Measurements from ENCODE around the gene MAZ.
A peak's percentile ranks its signal among the peaks of the same experiment; 100 is the strongest.
"Not testable (repeated sequence)": the region's sequence is repeated elsewhere in the genome, so short reads cannot be mapped to it uniquely, and the experiment has no call there.

Gene MAZ

GRCh38 chr16:29818082-29818481 is 11.8 kb downstream of the MAZ start:
- DNase-seq (ENCODE audit: low read depth, low spot score): no peak
- no peak overlapping the region for H3K4me3 ChIP-seq (ENCODE audit: low read length)

- DNase-seq (ENCODE audit: low read depth, low spot score): no peak
These were observed 13.2 kb downstream of the MAZ start for GRCh38 chr16:29819506-29819905.

DNA sequence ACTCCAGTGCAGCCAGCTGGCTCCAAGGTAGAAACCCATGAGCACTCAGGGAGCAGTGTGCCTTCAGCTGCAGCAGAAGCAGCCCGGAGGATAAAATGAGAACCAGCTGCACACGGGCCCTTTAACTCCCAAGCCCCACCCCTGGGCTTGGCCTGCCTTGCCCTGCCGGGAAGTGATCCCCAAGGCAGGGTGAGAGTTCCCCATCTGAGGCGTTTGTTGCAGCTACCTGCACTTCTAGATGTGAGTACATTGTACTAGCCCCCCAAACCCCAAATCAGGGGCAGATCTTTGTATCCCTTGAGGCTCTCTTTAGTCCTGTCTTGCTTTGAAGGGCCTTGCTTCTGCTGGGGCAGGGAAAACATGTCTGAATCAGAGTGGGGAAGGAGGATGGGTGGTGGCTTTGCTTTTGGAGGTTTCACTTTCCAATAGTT is 14.0 kb downstream of the MAZ start, which contains the start of gene MVP:
MVP (plus strand) TSS at position 192 of the 431 bp plus-strand sequence. CDS start 10,088 bp downstream, outside the sequence.
- H3K4me3 ChIP-seq (ENCODE audit: low read length): peak within 1 kb of the TSS; percentile 53
- peak; percentile 45 for DNase-seq (ENCODE audit: low read depth, low spot score)

More at GRCh38 chr16:29819506-29819905, 13.2 kb downstream of the MAZ start:
- H3K4me3 ChIP-seq (ENCODE audit: low read length): peak overlapping the region; percentile 53

GRCh38 chr16:29820730-29821642 is 14.7 kb downstream of the MAZ start:
- peak overlapping the region; percentile 53 for H3K4me3 ChIP-seq (ENCODE audit: low read length)

DNA sequence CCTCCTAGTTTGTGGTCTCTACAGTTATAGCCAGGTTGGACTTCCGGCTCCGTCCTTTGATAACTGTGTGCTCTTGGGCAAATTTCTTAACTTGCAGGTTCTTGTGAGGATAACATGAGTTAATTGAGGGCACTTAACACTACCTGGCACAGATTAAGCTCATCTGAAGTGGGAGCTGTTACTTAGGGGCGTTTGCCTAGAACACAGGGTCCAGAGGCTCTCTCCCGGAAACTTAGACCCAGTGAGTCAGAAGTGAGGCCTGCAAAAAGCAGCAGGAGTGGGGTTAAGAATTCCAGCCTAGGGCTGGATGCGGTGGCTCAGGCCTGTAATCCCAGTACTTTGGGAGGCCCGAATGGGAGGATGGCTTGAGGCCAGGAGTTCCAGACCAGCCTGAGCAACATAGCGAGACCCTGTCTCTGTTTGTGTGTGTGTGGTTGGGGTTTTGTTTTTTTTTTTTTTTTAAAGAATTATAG is 15.3 kb downstream of the MAZ start:
- no peak for DNase-seq (ENCODE audit: low read depth, low spot score)
- H3K4me3 ChIP-seq (ENCODE audit: low read length): no peak overlapping the region

More at GRCh38 chr16:29820730-29821642, 14.7 kb downstream of the MAZ start:
- DNase-seq (ENCODE audit: low read depth, low spot score): no peak

DNA sequence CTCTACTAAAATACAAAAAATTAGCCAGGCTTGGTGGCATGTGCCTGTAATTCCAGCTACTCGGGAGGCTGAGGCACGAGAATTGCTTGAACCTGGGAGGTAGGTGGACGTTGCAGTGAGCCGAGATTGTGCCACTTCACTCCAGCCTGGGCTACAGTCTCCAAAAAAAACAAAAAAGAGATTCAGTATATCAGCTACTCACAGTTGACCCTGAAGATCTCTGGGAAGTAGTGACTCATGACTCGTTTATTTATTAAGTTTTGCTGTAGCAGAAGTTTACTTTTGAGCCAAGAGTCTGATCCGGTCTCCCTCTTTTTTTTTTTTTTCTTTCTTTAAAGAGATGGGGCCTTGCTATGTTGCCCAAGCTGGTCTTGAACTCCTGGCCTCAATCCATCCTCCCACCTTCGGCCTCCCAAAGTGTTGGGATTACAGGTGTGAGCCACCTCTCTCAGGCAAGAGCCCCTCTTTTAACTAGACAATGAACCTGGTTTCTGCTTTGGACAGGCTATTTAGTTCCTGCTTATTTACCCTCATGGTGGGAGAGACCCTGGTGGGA is 18.3 kb downstream of the MAZ start:
- DNase-seq (ENCODE audit: low read depth, low spot score): no peak
- no peak overlapping the region for H3K4me3 ChIP-seq (ENCODE audit: low read length)

DNA sequence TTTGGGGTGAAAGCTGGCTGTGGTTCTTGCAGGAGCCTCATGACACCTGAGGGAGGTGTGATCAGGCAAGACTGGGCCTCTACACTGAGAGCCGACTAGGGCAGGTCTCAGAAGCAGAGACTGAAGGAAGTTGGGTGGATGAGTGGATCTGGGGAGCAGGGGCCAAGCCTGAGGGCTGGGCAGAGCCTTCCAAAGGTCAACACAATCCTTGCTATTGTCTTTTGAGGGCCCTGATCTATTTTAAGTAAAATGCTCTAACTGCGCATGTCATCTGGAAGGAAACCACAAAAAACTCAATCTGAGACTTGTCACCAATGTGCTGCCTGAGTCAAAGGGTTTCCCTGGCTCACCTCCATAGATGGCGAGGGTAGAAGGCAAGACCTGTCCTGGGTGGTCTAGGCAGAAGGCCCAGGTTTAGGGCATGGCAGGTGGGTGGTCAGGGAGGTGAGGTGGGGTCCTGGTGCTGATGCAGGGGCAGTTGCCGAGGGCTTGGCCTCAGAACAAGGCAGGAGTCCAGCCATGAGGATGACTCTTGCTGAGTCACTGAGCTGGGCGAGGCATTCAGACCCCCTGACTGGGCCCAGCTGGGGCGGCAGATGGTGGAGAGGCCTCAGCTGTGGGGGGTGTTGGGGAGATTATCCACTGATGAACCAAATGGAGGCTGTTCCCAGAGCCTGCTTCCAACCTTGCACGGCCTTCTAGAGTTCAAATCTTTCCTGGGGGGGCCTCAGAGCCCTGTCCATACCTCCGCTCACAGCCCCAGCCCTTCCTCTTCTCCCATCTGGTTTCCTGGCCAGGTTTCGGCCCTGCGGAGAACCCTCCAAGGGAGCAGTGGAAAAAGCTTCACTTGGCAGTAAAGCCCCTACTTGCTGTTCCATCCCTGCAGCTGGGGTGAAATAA is 19.1 kb downstream of the MAZ start:
- no peak overlapping the region for H3K4me3 ChIP-seq (ENCODE audit: low read length)
- peak; percentile 73 for DNase-seq (ENCODE audit: low read depth, low spot score)

DNA sequence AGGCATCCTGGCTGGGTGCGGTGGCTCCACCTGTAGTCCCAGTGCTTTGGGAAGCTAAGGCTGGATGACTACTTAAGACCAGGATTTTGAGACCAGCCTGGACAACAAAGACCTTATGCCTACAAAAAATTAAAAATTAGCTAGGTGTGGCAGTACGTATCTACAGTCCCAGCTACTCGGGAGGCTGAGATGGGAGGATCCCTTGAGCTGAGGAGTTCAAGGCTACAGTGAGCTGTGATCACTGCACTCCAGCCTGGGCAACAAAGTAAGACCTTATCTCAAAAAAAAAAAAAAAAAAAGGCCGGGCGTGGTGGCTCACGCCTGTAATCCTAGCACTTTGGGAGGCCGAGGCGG is 20.0 kb downstream of the MAZ start:
- no peak for DNase-seq (ENCODE audit: low read depth, low spot score)
- no peak overlapping the region for H3K4me3 ChIP-seq (ENCODE audit: low read length)

DNA sequence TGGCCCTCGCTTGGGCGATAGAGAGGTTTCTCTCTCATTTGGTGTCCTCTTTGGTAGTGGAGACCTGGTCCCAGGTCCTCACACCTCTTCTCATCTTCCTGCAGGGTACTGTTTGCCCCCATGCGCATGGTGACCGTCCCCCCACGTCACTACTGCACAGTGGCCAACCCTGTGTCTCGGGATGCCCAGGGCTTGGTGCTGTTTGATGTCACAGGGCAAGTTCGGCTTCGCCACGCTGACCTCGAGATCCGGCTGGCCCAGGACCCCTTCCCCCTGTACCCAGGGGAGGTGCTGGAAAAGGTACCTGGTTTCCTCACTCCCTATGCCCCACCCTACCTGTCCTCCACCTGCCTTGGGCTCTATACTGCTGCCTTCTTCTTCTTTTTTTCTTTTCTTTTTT is 24.4 kb downstream of the MAZ start:
- DNase-seq (ENCODE audit: low read depth, low spot score): no peak
- H3K4me3 ChIP-seq (ENCODE audit: low read length): no peak overlapping the region

- no peak overlapping the region for H3K4me3 ChIP-seq (ENCODE audit: low read length)
- DNase-seq (ENCODE audit: low read depth, low spot score): no peak
These were observed 25.2 kb downstream of the MAZ start for GRCh38 chr16:29831490-29831889.

DNA sequence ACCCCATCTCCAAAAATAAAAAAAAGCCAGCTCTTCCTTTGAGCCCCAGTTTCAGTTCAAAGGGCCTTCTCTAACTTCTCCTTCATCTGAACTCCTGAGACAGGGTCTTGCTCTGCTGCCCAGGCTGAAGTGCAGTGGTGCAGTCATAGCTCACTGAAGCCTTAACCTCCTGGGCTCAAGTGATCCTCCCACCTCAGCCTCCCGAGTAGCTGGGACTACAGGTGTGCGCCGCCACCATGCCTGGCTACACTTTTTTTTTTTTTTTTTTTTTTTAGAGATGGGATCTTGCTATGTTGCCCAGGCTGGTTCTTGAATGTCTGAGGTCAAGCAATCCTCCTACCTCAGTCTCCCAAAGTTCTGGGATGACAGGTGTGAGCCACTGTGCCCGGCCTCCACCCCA is 26.9 kb downstream of the MAZ start:
- not testable (repeated sequence) for DNase-seq (ENCODE audit: low read depth, low spot score); H3K4me3 ChIP-seq (ENCODE audit: low read length)

GRCh38 chr16:29834079-29834478 is 27.8 kb downstream of the MAZ start:
- no peak overlapping the region for H3K4me3 ChIP-seq (ENCODE audit: low read length)
- DNase-seq (ENCODE audit: low read depth, low spot score): no peak

DNA sequence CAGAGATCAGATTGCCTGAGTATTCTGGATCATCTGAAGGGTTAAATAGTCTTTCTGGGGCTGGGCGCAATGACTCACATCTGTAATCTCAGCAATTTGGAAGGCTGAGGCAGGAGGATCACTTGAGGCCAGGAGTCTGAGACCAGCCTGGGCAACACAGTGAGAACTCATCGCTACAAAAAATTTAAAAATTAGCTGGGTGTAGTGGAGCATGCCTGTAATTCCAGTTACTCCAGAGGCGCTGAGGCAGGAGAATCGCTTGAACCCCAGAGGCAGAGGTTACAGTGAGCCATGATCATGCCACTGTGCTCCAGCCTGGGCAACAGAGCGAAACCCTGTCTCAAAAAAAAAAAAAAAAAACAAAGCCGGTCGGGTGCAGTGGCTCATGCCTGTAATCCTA is 29.6 kb downstream of the MAZ start:
- DNase-seq (ENCODE audit: low read depth, low spot score): no peak
- H3K4me3 ChIP-seq (ENCODE audit: low read length): no peak overlapping the region

- H3K4me3 ChIP-seq (ENCODE audit: low read length): no peak overlapping the region
- no peak for DNase-seq (ENCODE audit: low read depth, low spot score)
These were observed 30.3 kb downstream of the MAZ start for GRCh38 chr16:29836623-29837022.

DNA sequence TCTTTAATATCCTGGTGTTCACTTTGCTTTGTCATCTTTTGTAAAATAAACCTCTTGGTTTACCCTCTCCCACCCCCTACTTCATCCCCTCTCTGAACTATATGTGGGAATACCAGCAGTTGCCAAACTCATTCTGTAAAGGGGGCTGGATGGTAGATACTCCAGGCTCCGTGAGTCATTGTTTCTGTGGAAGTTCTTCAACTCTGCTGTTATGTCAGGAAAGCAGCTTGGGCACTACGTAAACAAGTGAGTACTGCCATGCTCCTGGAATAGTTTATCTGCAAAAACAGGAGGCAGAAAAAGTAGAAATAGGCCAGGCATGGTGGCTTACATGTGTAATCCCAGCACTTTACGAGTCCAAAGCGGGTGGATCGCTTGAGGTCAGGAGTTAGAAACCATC is 31.5 kb downstream of the MAZ start:
- H3K4me3 ChIP-seq (ENCODE audit: low read length): no peak overlapping the region
- DNase-seq (ENCODE audit: low read depth, low spot score): no peak

GRCh38 chr16:29839822-29840221 is 33.5 kb downstream of the MAZ start:
- no peak overlapping the region for H3K4me3 ChIP-seq (ENCODE audit: low read length)
- DNase-seq (ENCODE audit: low read depth, low spot score): no peak

- no peak for DNase-seq (ENCODE audit: low read depth, low spot score)
- no peak overlapping the region for H3K4me3 ChIP-seq (ENCODE audit: low read length)
These were observed 33.9 kb downstream of the MAZ start for GRCh38 chr16:29840240-29840639.

GRCh38 chr16:29841631-29842030 is 35.3 kb downstream of the MAZ start:
- DNase-seq (ENCODE audit: low read depth, low spot score): no peak

DNA sequence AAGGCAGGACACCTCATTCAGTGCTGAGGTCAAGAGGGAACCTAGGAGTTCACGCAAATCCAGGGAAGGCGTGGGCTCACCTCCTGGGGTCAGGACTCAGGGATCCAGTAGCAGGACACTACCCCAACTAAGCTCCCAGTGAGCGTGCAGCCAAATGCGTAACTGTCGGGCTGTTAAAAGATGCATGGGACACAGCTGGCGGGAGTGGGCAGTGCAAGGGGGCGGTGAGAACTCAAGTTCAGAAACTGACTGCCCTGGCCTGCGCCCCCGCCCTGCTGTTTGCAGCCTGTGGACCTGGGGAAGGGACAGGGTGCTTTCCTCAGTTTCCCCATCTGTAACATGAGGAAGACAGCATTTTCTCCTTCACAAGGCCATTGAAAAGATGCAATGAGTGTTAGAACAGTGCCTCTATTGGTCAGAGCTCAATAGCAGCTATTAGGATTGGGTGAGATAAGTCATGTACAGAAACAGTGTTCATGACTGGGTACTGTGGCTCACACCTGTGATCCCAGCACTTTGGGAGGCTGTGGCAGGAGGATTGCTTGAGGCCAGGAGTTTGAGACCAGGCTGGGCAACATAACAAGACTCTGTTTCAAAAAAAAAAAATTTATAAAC is 36.5 kb downstream of the MAZ start:
- no peak overlapping the region for H3K4me3 ChIP-seq (ENCODE audit: low read length)
- no peak for DNase-seq (ENCODE audit: low read depth, low spot score)

More at GRCh38 chr16:29841631-29842030, 35.3 kb downstream of the MAZ start:
- no peak overlapping the region for H3K4me3 ChIP-seq (ENCODE audit: low read length)
